ENCODE results near the gene XCL2.
"Not testable (repeated sequence)": the region's sequence is repeated elsewhere in the genome, so short reads cannot be mapped to it uniquely, and the experiment has no call there.

XCL2 gene

GRCh38 chr1:168555508-168556046 is 11.8 kb upstream of the XCL2 start:
- DNase-seq: no peak

GRCh38 chr1:168554603-168555483 is 11.0 kb upstream of the XCL2 start:
- no peak for DNase-seq

- DNase-seq: no peak
These were observed 10.1 kb upstream of the XCL2 start for GRCh38 chr1:168553680-168554553.

- no peak for DNase-seq
These were observed 9.2 kb upstream of the XCL2 start for GRCh38 chr1:168552961-168553360.

GRCh38 chr1:168551688-168552087 is 7.9 kb upstream of the XCL2 start:
- no peak for DNase-seq

GRCh38 chr1:168550971-168551370 is 7.2 kb upstream of the XCL2 start:
- DNase-seq: no peak

- not testable (repeated sequence) for DNase-seq
These were observed 2.7 kb upstream of the XCL2 start for GRCh38 chr1:168546553-168546895.

GRCh38 chr1:168545678-168546552 is 2.1 kb upstream of the XCL2 start:
- not testable (repeated sequence) for DNase-seq

- DNase-seq: not testable (repeated sequence)
These were observed 819 bp downstream of the XCL2 start for GRCh38 chr1:168542978-168543377.

GRCh38 chr1:168540798-168541197 is 3.0 kb downstream of the XCL2 start:
- DNase-seq: not testable (repeated sequence)

- DNase-seq: peak; percentile 71
These were observed 8.3 kb downstream of the XCL2 start for GRCh38 chr1:168535536-168535935.

- DNase-seq: peak; percentile 64
These were observed 12.0 kb downstream of the XCL2 start for GRCh38 chr1:168531615-168532345.

- no peak for DNase-seq
These were observed 14.3 kb downstream of the XCL2 start for GRCh38 chr1:168529518-168529917.

- no peak for DNase-seq
These were observed 22.3 kb downstream of the XCL2 start for GRCh38 chr1:168521401-168522000.

- DNase-seq: no peak
These were observed 23.0 kb downstream of the XCL2 start for GRCh38 chr1:168520832-168521231.

GRCh38 chr1:168520052-168520751 is 23.6 kb downstream of the XCL2 start:
- peak; percentile 55 for DNase-seq

- DNase-seq: no peak
These were observed 25.0 kb downstream of the XCL2 start for GRCh38 chr1:168518813-168519212.

- peak; percentile 36 for DNase-seq
These were observed 25.6 kb downstream of the XCL2 start for GRCh38 chr1:168518201-168518689.

- no peak for DNase-seq
These were observed 29.3 kb downstream of the XCL2 start for GRCh38 chr1:168514455-168514854.

- no peak for DNase-seq
These were observed 30.0 kb downstream of the XCL2 start for GRCh38 chr1:168513656-168514404.
